Caco-2 (cell line): Measurements from ENCODE around the gene ZNF776. TPM values are rescaled to one million over a fixed set of nuclear protein-coding genes. Genes with fewer than 3 reads are reported as not detected.

Source experiments
- BruUV-seq: library from RNA; stranded (reverse); fragments of 400-500 nt; replicated peaks from 2 replicates; lab custom pipeline; 2021; lab: Mats Ljungman, UMichigan
- CTCF ChIA-PET: fragments of 300-600 bp; sonication (Branson Sonifier 250); formaldehyde crosslinking; loops from one replicate; lab custom pipeline; 2022; ENCODE audit warnings: antibody characterized with exemption; lab: Charles Lee
- POLR2A ChIA-PET: fragments of 300-600 bp; sonication (Branson Sonifier 250); formaldehyde crosslinking; loops from one replicate; lab custom pipeline; 2022; ENCODE audit warnings: antibody characterized with exemption; lab: Charles Lee
- DNase-seq, 2 experiments: peaks; one replicate each; pipeline versions ENCODE4 v3.0.0 to v3.0.0-alpha.2; 2020 to 2022
- H3K27me3 ChIP-seq: replicated peaks from 2 replicates; pipeline ENCODE4 v1.6.0; 2011; ENCODE audit warnings: low read length; ENCODE audit not compliant: control insufficient read depth, insufficient read depth
- H3K36me3 ChIP-seq: 2 replicates; pipeline ENCODE4 v1.5.1; 2011; ENCODE audit warnings: low read length; ENCODE audit not compliant: control insufficient read depth, insufficient read depth
- H3K4me1 ChIP-seq: fragments of 250-450 bp; sonication (Bioruptor Pico); 2 replicates; pipeline ENCODE4 v1.5.1; 2020; ENCODE audit warnings: mild to moderate bottlenecking
- H3K4me3 ChIP-seq: 2 replicates; pipeline ENCODE4 v1.5.1; 2011; ENCODE audit warnings: low read depth, mild to moderate bottlenecking, control low read depth, low read length
- H3K9me3 ChIP-seq: fragments of 250-450 bp; sonication (Bioruptor Pico); 2 replicates; pipeline ENCODE4 v1.5.1; 2020; ENCODE audit warnings: mild to moderate bottlenecking, moderate library complexity
- H3K27ac Mint-ChIP-seq: one replicate; pipeline ENCODE4 v1.8.0; 2022; ENCODE audit warnings: mixed read lengths; ENCODE audit not compliant: unreplicated experiment
- H3K27me3 Mint-ChIP-seq: one replicate; pipeline ENCODE4 v1.8.0; 2022; ENCODE audit warnings: mixed read lengths; ENCODE audit not compliant: insufficient read depth, unreplicated experiment
- H3K36me3 Mint-ChIP-seq: one replicate; pipeline ENCODE4 v1.8.0; 2022; ENCODE audit warnings: mild to moderate bottlenecking, mixed read lengths; ENCODE audit not compliant: insufficient read depth, unreplicated experiment
- H3K4me1 Mint-ChIP-seq: one replicate; pipeline ENCODE4 v1.8.0; 2022; ENCODE audit warnings: low read depth, mixed read lengths; ENCODE audit not compliant: unreplicated experiment
- H3K4me3 Mint-ChIP-seq: one replicate; pipeline ENCODE4 v1.8.0; 2022; ENCODE audit warnings: mild to moderate bottlenecking, moderate library complexity, mixed read lengths; ENCODE audit not compliant: unreplicated experiment
- H3K9me3 Mint-ChIP-seq: one replicate; pipeline ENCODE4 v1.8.0; 2022; ENCODE audit warnings: mixed read lengths; ENCODE audit not compliant: unreplicated experiment
- intact Hi-C: fragments of 100-400 bp; cut with micrococcal nuclease; formaldehyde crosslinking; loops from one replicate; pipeline ENCODE4 v1.10.0; 2022; ENCODE audit not compliant: unreplicated experiment
- total RNA-seq: library from RNA; stranded (reverse); gene quantifications from 2 replicates; pipeline ENCODE4 v1.2.3, GENCODE V29; 2022
- TF ChIP-seq, protein P1 (sequence below), 2 experiments: fragments of 200-600 bp in 1 of 2; IDR thresholded peaks; 1 replicate in 1 of 2; 2 replicates in 1 of 2; pipeline versions ENCODE4 v1.5.1 to v1.8.0; 2011 to 2022; ENCODE audit warnings: antibody characterized with exemption in 1 of 2, control low read depth in 1 of 2, inconsistent platforms in 1 of 2, low read depth in 1 of 2, low read length in 1 of 2, mild to moderate bottlenecking in 1 of 2, moderate library complexity in 1 of 2; ENCODE audit not compliant: insufficient read depth in 1 of 2, severe bottlenecking in 1 of 2, unreplicated experiment in 1 of 2

The ZNF776 gene
- total RNA-seq, 1 experiment from 2014 or later: 16.0 TPM

GRCh38 chr19:57757941-57758340 lies 11.3 kb downstream of the ZNF776 start:
- intact Hi-C loops: no loop called here
- peaks cover 52% of the 10 kb centered on the region for H3K36me3 Mint-ChIP-seq
- no peaks in the 10 kb centered on the region for H3K4me1 ChIP-seq
- no peaks in the 10 kb centered on the region for H3K27me3 ChIP-seq
- H3K4me1 Mint-ChIP-seq: no peaks in the 10 kb centered on the region
- H3K9me3 ChIP-seq: peaks cover 8% of the 10 kb centered on the region
- POLR2A ChIA-PET: interaction anchor here (0.5 kb wide), 1 partner anchor 11 kb away, joined by 3 read pairs; no protein-coding TSS in a partner anchor
- H3K4me3 ChIP-seq: no peak overlapping the region
- H3K4me3 Mint-ChIP-seq: no peak overlapping the region
- no TSS peak for BruUV-seq
- CTCF ChIA-PET: interaction anchor here (0.6 kb wide), 1 partner anchor 124 kb away, joined by 3 read pairs; no protein-coding TSS in a partner anchor
- H3K36me3 ChIP-seq: peaks cover 12% of the 10 kb centered on the region
- no peaks in the 10 kb centered on the region for H3K27me3 Mint-ChIP-seq
- no peak for DNase-seq
- no peaks in the 10 kb centered on the region for H3K9me3 Mint-ChIP-seq
- TF ChIP-seq, protein P1, sequence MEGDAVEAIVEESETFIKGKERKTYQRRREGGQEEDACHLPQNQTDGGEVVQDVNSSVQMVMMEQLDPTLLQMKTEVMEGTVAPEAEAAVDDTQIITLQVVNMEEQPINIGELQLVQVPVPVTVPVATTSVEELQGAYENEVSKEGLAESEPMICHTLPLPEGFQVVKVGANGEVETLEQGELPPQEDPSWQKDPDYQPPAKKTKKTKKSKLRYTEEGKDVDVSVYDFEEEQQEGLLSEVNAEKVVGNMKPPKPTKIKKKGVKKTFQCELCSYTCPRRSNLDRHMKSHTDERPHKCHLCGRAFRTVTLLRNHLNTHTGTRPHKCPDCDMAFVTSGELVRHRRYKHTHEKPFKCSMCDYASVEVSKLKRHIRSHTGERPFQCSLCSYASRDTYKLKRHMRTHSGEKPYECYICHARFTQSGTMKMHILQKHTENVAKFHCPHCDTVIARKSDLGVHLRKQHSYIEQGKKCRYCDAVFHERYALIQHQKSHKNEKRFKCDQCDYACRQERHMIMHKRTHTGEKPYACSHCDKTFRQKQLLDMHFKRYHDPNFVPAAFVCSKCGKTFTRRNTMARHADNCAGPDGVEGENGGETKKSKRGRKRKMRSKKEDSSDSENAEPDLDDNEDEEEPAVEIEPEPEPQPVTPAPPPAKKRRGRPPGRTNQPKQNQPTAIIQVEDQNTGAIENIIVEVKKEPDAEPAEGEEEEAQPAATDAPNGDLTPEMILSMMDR (IDR thresholded peaks at IDR 0.05; ENCODE audit: insufficient read depth in 1 of 2, low read depth in 1 of 2, low read length in 1 of 2, severe bottlenecking in 1 of 2, unreplicated experiment in 1 of 2): no peak
- no peak overlapping the region for H3K27ac Mint-ChIP-seq

DNA sequence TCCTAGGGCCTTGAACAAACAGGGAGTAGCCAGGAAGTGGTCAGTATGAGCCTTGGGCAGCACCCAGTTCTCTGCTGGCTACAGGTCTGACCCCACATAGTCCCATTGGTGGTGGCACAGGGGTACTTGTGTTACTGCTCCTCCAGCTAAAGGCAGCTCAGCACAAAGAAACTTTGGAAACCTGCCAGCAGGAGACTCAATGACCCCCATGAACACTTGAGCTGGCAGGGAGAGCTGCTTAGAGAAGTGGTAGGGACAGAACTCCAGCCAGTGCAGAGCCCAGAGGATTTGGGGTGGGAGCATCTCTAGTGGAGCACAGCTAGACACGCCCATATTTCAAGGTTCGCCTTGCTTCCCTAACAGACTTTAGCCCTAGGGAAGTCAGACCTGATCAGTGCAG lies 12.5 kb downstream of the ZNF776 start:
- H3K36me3 ChIP-seq: peaks cover 5% of the 10 kb centered on the region
- H3K9me3 ChIP-seq: no peaks in the 10 kb centered on the region
- no peaks in the 10 kb centered on the region for H3K27me3 Mint-ChIP-seq
- intact Hi-C loops: no loop called here
- ChIA-PET POLR2A (no interaction called here), CTCF (no interaction called here)
- no peak overlapping the region for H3K4me3 Mint-ChIP-seq
- BruUV-seq: no TSS peak
- H3K27me3 ChIP-seq: no peaks in the 10 kb centered on the region
- no peaks in the 10 kb centered on the region for H3K4me1 ChIP-seq
- no peak for DNase-seq
- H3K36me3 Mint-ChIP-seq: peaks cover 46% of the 10 kb centered on the region
- no peaks in the 10 kb centered on the region for H3K9me3 Mint-ChIP-seq
- H3K27ac Mint-ChIP-seq: no peak overlapping the region
- H3K4me1 Mint-ChIP-seq: no peaks in the 10 kb centered on the region
- H3K4me3 ChIP-seq: no peak overlapping the region
- TF ChIP-seq, protein P1 (IDR thresholded peaks at IDR 0.05; ENCODE audit: insufficient read depth in 1 of 2, low read depth in 1 of 2, low read length in 1 of 2, severe bottlenecking in 1 of 2, unreplicated experiment in 1 of 2): no peak

DNA sequence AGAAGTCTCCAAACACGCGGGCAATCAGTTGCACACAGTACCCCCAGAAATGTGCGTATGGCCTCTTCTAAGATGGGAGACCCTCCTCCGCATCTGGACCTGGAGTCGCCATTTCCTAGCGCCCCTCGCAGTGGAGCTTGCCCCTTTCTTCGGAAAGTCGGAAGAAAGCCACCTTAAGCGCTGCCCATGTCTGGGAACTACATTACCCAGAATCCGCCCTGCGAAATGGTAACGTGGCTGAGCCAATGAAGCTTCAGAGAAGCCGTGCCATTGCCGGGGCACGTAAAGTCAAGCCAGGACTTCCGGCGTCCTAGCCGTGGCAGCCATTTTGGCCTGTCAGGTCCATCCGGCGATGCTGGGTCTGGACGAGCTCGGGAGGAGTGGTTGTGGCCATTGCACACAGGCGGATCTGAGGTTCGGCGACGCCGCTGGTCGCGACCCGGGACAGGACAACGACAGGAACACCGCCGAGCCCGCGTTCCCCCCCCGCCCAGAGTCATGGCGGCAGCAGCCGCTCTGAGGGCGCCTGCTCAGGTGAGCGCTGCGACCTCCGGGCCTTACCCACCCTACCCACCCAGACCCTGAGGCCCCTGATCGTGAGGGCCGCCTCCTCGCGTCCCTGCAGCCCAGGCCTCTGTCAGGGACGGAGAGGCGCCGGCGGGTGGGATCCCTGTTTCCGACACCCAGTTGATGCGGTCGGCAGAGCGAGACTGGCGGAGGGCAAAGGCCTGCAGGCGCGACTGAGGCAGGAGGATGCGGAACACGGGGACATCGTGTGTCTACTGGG lies 22.9 kb downstream of the ZNF776 start, which contains the start of gene ZNF586:
Gene ZNF586 (plus strand): TSS at position 332 of the 787 bp plus-strand sequence. CDS start 167 bp downstream, at position 499.
- Histone ChIP-seq H3K4me3 (peak within 1 kb of the TSS; percentile 68), H3K36me3 (no peaks in the 10 kb centered on the region), H3K4me1 (no peaks in the 10 kb centered on the region), H3K27me3 (no peaks in the 10 kb centered on the region), H3K9me3 (peaks cover 3% of the 10 kb centered on the region; the same call in 1 of the 2 replicates)
- TF ChIP-seq, protein P1 (IDR thresholded peaks at IDR 0.05; ENCODE audit: insufficient read depth in 1 of 2, low read depth in 1 of 2, low read length in 1 of 2, severe bottlenecking in 1 of 2, unreplicated experiment in 1 of 2): no peak
- Mint-ChIP-seq H3K4me1 (no peaks in the 10 kb centered on the region), H3K36me3 (peaks cover 17% of the 10 kb centered on the region), H3K27ac (no peak within 1 kb of the TSS), H3K27me3 (no peaks in the 10 kb centered on the region), H3K4me3 (peak within 1 kb of the TSS; percentile 72), H3K9me3 (peaks cover 9% of the 10 kb centered on the region)
- BruUV-seq: no TSS peak
- peak; percentile 78 to 82 for DNase-seq
- ChIA-PET CTCF (interaction anchor here (0.7 kb wide), 1 partner anchor 384 kb away, joined by 3 read pairs; no protein-coding TSS in a partner anchor), POLR2A (interaction anchor here (0.6 to 1.4 kb wide), 5 partner anchors 80 to 805 kb away, joined by 3 to 4 read pairs (median 3); partner anchors contain the start of gene ZNF587)
- intact Hi-C loops: loop anchor here (1.0 kb wide), 1 partner anchor 191 kb away; the partner anchor contains the start of gene ZNF416
